Activated T-helper 17 cell treated with anti-CD3 and anti-CD28 coated beads, Interleukin-2, amount 50 U/mL, for 72 hours (primary cell): ENCODE data around the gene GPR15. TPM values are rescaled to one million over a fixed set of nuclear protein-coding genes. Genes with fewer than 3 reads are reported as not detected.
"Not testable (repeated sequence)": the region's sequence is repeated elsewhere in the genome, so short reads cannot be mapped to it uniquely, and the experiment has no call there.

Source experiments
- ATAC-seq: fragments of 150-1000 bp; cut with Tn5 transposase; replicated peaks from 2 replicates; pipeline ENCODE4 v1.10.0; 2021; ENCODE audit warnings: mild to moderate bottlenecking, moderate library complexity
- H3K27ac Mint-ChIP-seq: one replicate; pipeline ENCODE4 v1.8.0; 2022; ENCODE audit warnings: mixed read lengths
- H3K27me3 Mint-ChIP-seq: one replicate; pipeline ENCODE4 v1.8.0; 2022; ENCODE audit warnings: mixed read lengths
- H3K36me3 Mint-ChIP-seq: one replicate; pipeline ENCODE4 v1.8.0; 2022; ENCODE audit warnings: low read depth, mild to moderate bottlenecking, mixed read lengths
- H3K4me1 Mint-ChIP-seq: one replicate; pipeline ENCODE4 v1.8.0; 2022; ENCODE audit warnings: mixed read lengths
- H3K4me3 Mint-ChIP-seq: one replicate; pipeline ENCODE4 v1.8.0; 2022; ENCODE audit warnings: mild to moderate bottlenecking, mixed read lengths
- H3K9me3 Mint-ChIP-seq: one replicate; pipeline ENCODE4 v1.8.0; 2022; ENCODE audit warnings: mixed read lengths
- total RNA-seq, 2 donors: library from RNA; stranded (reverse); gene quantifications; one replicate each; pipeline ENCODE4 v1.2.3, GENCODE V29; 2022

The GPR15 gene
- total RNA-seq, 2 donors from 2014 or later = 24.0 to 52.1 TPM

GRCh38 chr3:98558100-98558827, 26.5 kb downstream of the GPR15 start:
- Mint-ChIP-seq H3K4me1 (peaks cover 51% of the 10 kb centered on the region), H3K27ac (peak overlapping the region; percentile 99), H3K4me3 (peak overlapping the region; percentile 87), H3K36me3 (peaks cover 27% of the 10 kb centered on the region), H3K27me3 (no peaks in the 10 kb centered on the region), H3K9me3 (no peaks in the 10 kb centered on the region)
- no peak for ATAC-seq

- H3K9me3 Mint-ChIP-seq, H3K27me3 Mint-ChIP-seq, ATAC-seq, H3K4me3 Mint-ChIP-seq, H3K27ac Mint-ChIP-seq: not testable (repeated sequence)
- H3K4me1 Mint-ChIP-seq = peaks cover 52% of the 10 kb centered on the region
- peaks cover 27% of the 10 kb centered on the region for H3K36me3 Mint-ChIP-seq
Measured at GRCh38 chr3:98559769-98560168, 28.0 kb downstream of the GPR15 start.

- H3K36me3 Mint-ChIP-seq = peaks cover 17% of the 10 kb centered on the region
- ATAC-seq = no peak
- no peaks in the 10 kb centered on the region for H3K9me3 Mint-ChIP-seq
- H3K4me3 Mint-ChIP-seq = peak overlapping the region; percentile 38
- H3K4me1 Mint-ChIP-seq = peaks cover 53% of the 10 kb centered on the region
- H3K27me3 Mint-ChIP-seq = no peaks in the 10 kb centered on the region
- H3K27ac Mint-ChIP-seq = peak overlapping the region; percentile 1
Measured at GRCh38 chr3:98560911-98561310, 29.1 kb downstream of the GPR15 start.

- ATAC-seq = no peak
- H3K27me3 Mint-ChIP-seq = no peaks in the 10 kb centered on the region
- peaks cover 7% of the 10 kb centered on the region for H3K36me3 Mint-ChIP-seq
- no peaks in the 10 kb centered on the region for H3K9me3 Mint-ChIP-seq
- peaks cover 55% of the 10 kb centered on the region for H3K4me1 Mint-ChIP-seq
- peak overlapping the region; percentile 43 for H3K4me3 Mint-ChIP-seq
- peak overlapping the region; percentile 39 for H3K27ac Mint-ChIP-seq
Measured at GRCh38 chr3:98561727-98562521, 30.1 kb downstream of the GPR15 start.

GRCh38 chr3:98563661-98564281, 32.0 kb downstream of the GPR15 start:
- H3K27me3 Mint-ChIP-seq = no peaks in the 10 kb centered on the region
- peak; percentile 49 for ATAC-seq
- H3K36me3 Mint-ChIP-seq = no peaks in the 10 kb centered on the region
- H3K4me1 Mint-ChIP-seq = peaks cover 37% of the 10 kb centered on the region
- peak overlapping the region; percentile 46 for H3K4me3 Mint-ChIP-seq
- no peaks in the 10 kb centered on the region for H3K9me3 Mint-ChIP-seq
- H3K27ac Mint-ChIP-seq = peak overlapping the region; percentile 96

- H3K9me3 Mint-ChIP-seq = no peaks in the 10 kb centered on the region
- H3K27ac Mint-ChIP-seq = peak overlapping the region; percentile 96
- ATAC-seq = peak; percentile 15
- H3K4me1 Mint-ChIP-seq = peaks cover 32% of the 10 kb centered on the region
- H3K4me3 Mint-ChIP-seq = peak overlapping the region; percentile 46
- H3K27me3 Mint-ChIP-seq = no peaks in the 10 kb centered on the region
- no peaks in the 10 kb centered on the region for H3K36me3 Mint-ChIP-seq
Measured at GRCh38 chr3:98564282-98565005, 32.7 kb downstream of the GPR15 start.

- peaks cover 32% of the 10 kb centered on the region for H3K4me1 Mint-ChIP-seq
- peak overlapping the region; percentile 46 for H3K4me3 Mint-ChIP-seq
- H3K27ac Mint-ChIP-seq = peak overlapping the region; percentile 96
- H3K9me3 Mint-ChIP-seq = no peaks in the 10 kb centered on the region
- ATAC-seq = peak; percentile 61
- H3K27me3 Mint-ChIP-seq = no peaks in the 10 kb centered on the region
- no peaks in the 10 kb centered on the region for H3K36me3 Mint-ChIP-seq
Measured at GRCh38 chr3:98565237-98565643, 33.5 kb downstream of the GPR15 start.

GRCh38 chr3:98565843-98566242, 34.1 kb downstream of the GPR15 start:
- H3K4me3 Mint-ChIP-seq = peak overlapping the region; percentile 46
- no peak for ATAC-seq
- no peaks in the 10 kb centered on the region for H3K36me3 Mint-ChIP-seq
- no peaks in the 10 kb centered on the region for H3K9me3 Mint-ChIP-seq
- peaks cover 31% of the 10 kb centered on the region for H3K4me1 Mint-ChIP-seq
- peak overlapping the region; percentile 96 for H3K27ac Mint-ChIP-seq
- H3K27me3 Mint-ChIP-seq = no peaks in the 10 kb centered on the region

GRCh38 chr3:98567666-98568270, 36.0 kb downstream of the GPR15 start:
- no peaks in the 10 kb centered on the region for H3K27me3 Mint-ChIP-seq
- H3K9me3 Mint-ChIP-seq = no peaks in the 10 kb centered on the region
- peaks cover 34% of the 10 kb centered on the region for H3K4me1 Mint-ChIP-seq
- H3K27ac Mint-ChIP-seq = peak overlapping the region; percentile 58
- peak; percentile 64 for ATAC-seq
- H3K4me3 Mint-ChIP-seq = peak overlapping the region; percentile 46
- no peaks in the 10 kb centered on the region for H3K36me3 Mint-ChIP-seq

- H3K9me3 Mint-ChIP-seq = no peaks in the 10 kb centered on the region
- ATAC-seq = no peak
- H3K36me3 Mint-ChIP-seq = no peaks in the 10 kb centered on the region
- H3K27me3 Mint-ChIP-seq = no peaks in the 10 kb centered on the region
- peak overlapping the region; percentile 46 for H3K4me3 Mint-ChIP-seq
- peaks cover 36% of the 10 kb centered on the region for H3K4me1 Mint-ChIP-seq
- H3K27ac Mint-ChIP-seq = peak overlapping the region; percentile 58
Measured at GRCh38 chr3:98568402-98568801, 36.6 kb downstream of the GPR15 start.

GRCh38 chr3:98573181-98573728, 41.5 kb downstream of the GPR15 start:
- no peak for ATAC-seq
- H3K4me1 Mint-ChIP-seq = peaks cover 44% of the 10 kb centered on the region
- peaks cover 30% of the 10 kb centered on the region for H3K36me3 Mint-ChIP-seq
- H3K27ac Mint-ChIP-seq = peak overlapping the region; percentile 92
- H3K27me3 Mint-ChIP-seq = no peaks in the 10 kb centered on the region
- H3K9me3 Mint-ChIP-seq = no peaks in the 10 kb centered on the region
- H3K4me3 Mint-ChIP-seq = peak overlapping the region; percentile 85

GRCh38 chr3:98574132-98574531, 42.4 kb downstream of the GPR15 start:
- Mint-ChIP-seq H3K27ac (peak overlapping the region; percentile 92), H3K9me3 (no peaks in the 10 kb centered on the region), H3K27me3 (no peaks in the 10 kb centered on the region), H3K36me3 (peaks cover 39% of the 10 kb centered on the region), H3K4me1 (peaks cover 44% of the 10 kb centered on the region), H3K4me3 (peak overlapping the region; percentile 85)
- ATAC-seq = peak; percentile 98

GRCh38 chr3:98577178-98577895, 45.6 kb downstream of the GPR15 start:
- peaks cover 69% of the 10 kb centered on the region for H3K36me3 Mint-ChIP-seq
- H3K9me3 Mint-ChIP-seq = no peaks in the 10 kb centered on the region
- no peaks in the 10 kb centered on the region for H3K27me3 Mint-ChIP-seq
- peak overlapping the region; percentile 37 for H3K27ac Mint-ChIP-seq
- no peak overlapping the region for H3K4me3 Mint-ChIP-seq
- peaks cover 47% of the 10 kb centered on the region for H3K4me1 Mint-ChIP-seq
- ATAC-seq = peak; percentile 10
